ENCODE data around the gene DECR2.
A peak's percentile ranks its signal among the peaks of the same experiment; 100 is the strongest.
"Not testable (repeated sequence)": the region's sequence is repeated elsewhere in the genome, so short reads cannot be mapped to it uniquely, and the experiment has no call there.

Gene DECR2

GRCh38 chr16:405548-406506 is 4.1 kb downstream of the DECR2 start:
- no peak for DNase-seq

GRCh38 chr16:407253-407652 is 5.6 kb downstream of the DECR2 start:
- DNase-seq: no peak

GRCh38 chr16:410516-411178 is 9.0 kb downstream of the DECR2 start:
- DNase-seq: no peak

GRCh38 chr16:411576-412265 is 10.0 kb downstream of the DECR2 start:
- no peak for DNase-seq

GRCh38 chr16:414395-415169 is 12.9 kb downstream of the DECR2 start:
- no peak for DNase-seq

GRCh38 chr16:415170-415498 is 13.4 kb downstream of the DECR2 start:
- not testable (repeated sequence) for DNase-seq

GRCh38 chr16:422179-422578 is 20.5 kb downstream of the DECR2 start:
- DNase-seq: not testable (repeated sequence)

- no peak for DNase-seq
These were observed 22.4 kb downstream of the DECR2 start for GRCh38 chr16:424033-424622.

- DNase-seq: no peak
These were observed 23.0 kb downstream of the DECR2 start for GRCh38 chr16:424623-425081.

GRCh38 chr16:425082-425718 is 23.5 kb downstream of the DECR2 start, which contains the start of gene RAB11FIP3:
Gene RAB11FIP3 (plus strand): TSS chr16:425649. CDS start chr16:426007, 358 bp downstream.
- peak; percentile 58 for DNase-seq

- no peak for DNase-seq
These were observed 24.0 kb downstream of the DECR2 start for GRCh38 chr16:425740-426114.

- no peak for DNase-seq
These were observed 24.6 kb downstream of the DECR2 start for GRCh38 chr16:426115-426905.

GRCh38 chr16:426906-427249 is 25.2 kb downstream of the DECR2 start:
- DNase-seq: no peak

- no peak for DNase-seq
These were observed 25.6 kb downstream of the DECR2 start for GRCh38 chr16:427250-427649.

- no peak for DNase-seq
These were observed 29.2 kb downstream of the DECR2 start for GRCh38 chr16:430904-431303.

GRCh38 chr16:440627-441026 is 38.9 kb downstream of the DECR2 start:
- no peak for DNase-seq

- DNase-seq: no peak
These were observed 39.8 kb downstream of the DECR2 start for GRCh38 chr16:441447-441846.

- DNase-seq: no peak
These were observed 41.3 kb downstream of the DECR2 start for GRCh38 chr16:442976-443375.

GRCh38 chr16:444027-444426 is 42.3 kb downstream of the DECR2 start:
- DNase-seq: no peak

GRCh38 chr16:445566-445965 is 43.9 kb downstream of the DECR2 start:
- no peak for DNase-seq

- no peak for DNase-seq
These were observed 48.7 kb downstream of the DECR2 start for GRCh38 chr16:450385-450784.

Data from GF-D8 (cell line).